K562 treated with DMSO at 1 percent for 12 hours (cell line): ENCODE results near the gene CLEC18B. TPM values are rescaled to one million over a fixed set of nuclear protein-coding genes. Genes with fewer than 3 reads are reported as not detected.

Experiments used
- total RNA-seq: library from RNA; unstranded; fragments of 300-600 nt; gene quantifications from 2 replicates; pipeline ENCODE4 v1.2.3, GENCODE V29; 2022; ENCODE audit not compliant: insufficient read depth

Gene CLEC18B
- total RNA-seq = 7.4 and 7.5 TPM in 2 replicates

GRCh38 chr16:74420612-74421481 lies at the start of gene CLEC18B:
Gene CLEC18B, minus strand, starts transcription at chr16:74421478. Its CDS starts 208 bp downstream, at chr16:74421270.

Other genes starting within 250 kb of the CLEC18B start
- gene PSMD7, start 124.7 kb downstream of the CLEC18B start, total RNA-seq = 114 and 150 TPM in 2 replicates
- 1.2 and 1.7 TPM in 2 replicates for gene NPIPB15, start 45.2 kb downstream of the CLEC18B start, total RNA-seq
- gene GLG1, start 185.6 kb upstream of the CLEC18B start, total RNA-seq = 11.5 and 38.0 TPM in 2 replicates
- gene RFWD3, start 245.4 kb upstream of the CLEC18B start, total RNA-seq = 19.7 and 59.5 TPM in 2 replicates